NCI-H1436 (cell line): ENCODE data around the gene MAP3K5.
A peak's percentile ranks its signal among the peaks of the same experiment; 100 is the strongest.
"Not testable (repeated sequence)": the region's sequence is repeated elsewhere in the genome, so short reads cannot be mapped to it uniquely, and the experiment has no call there.

ENCODE experiments used
- DNase-seq: peaks from one replicate; lab custom pipeline; 2025; lab: John Stamatoyannopoulos, UW

Gene MAP3K5

GRCh38 chr6:136607932-136608772 lies 184.1 kb downstream of the MAP3K5 start:
- DNase-seq: peak; percentile 50

- no peak for DNase-seq
Measured at GRCh38 chr6:136607204-136607931, 184.9 kb downstream of the MAP3K5 start.

- no peak for DNase-seq
Measured at GRCh38 chr6:136604928-136605510, 187.3 kb downstream of the MAP3K5 start.

- DNase-seq: no peak
Measured at GRCh38 chr6:136604328-136604825, 187.9 kb downstream of the MAP3K5 start.

GRCh38 chr6:136600818-136601217 lies 191.5 kb downstream of the MAP3K5 start:
- DNase-seq: no peak

- DNase-seq: no peak
Measured at GRCh38 chr6:136599329-136600011, 192.8 kb downstream of the MAP3K5 start.

GRCh38 chr6:136598048-136598447 lies 194.2 kb downstream of the MAP3K5 start:
- no peak for DNase-seq

- DNase-seq: no peak
Measured at GRCh38 chr6:136594671-136595070, 197.6 kb downstream of the MAP3K5 start.

- no peak for DNase-seq
Measured at GRCh38 chr6:136593748-136594490, 198.4 kb downstream of the MAP3K5 start.

- no peak for DNase-seq
Measured at GRCh38 chr6:136592930-136593673, 199.2 kb downstream of the MAP3K5 start.

- no peak for DNase-seq
Measured at GRCh38 chr6:136591617-136592016, 200.7 kb downstream of the MAP3K5 start.

- DNase-seq: not testable (repeated sequence)
Measured at GRCh38 chr6:136590846-136591245, 201.4 kb downstream of the MAP3K5 start.

GRCh38 chr6:136587527-136587926 lies 204.8 kb downstream of the MAP3K5 start:
- DNase-seq: no peak

GRCh38 chr6:136586295-136586694 lies 206.0 kb downstream of the MAP3K5 start:
- no peak for DNase-seq

- not testable (repeated sequence) for DNase-seq
Measured at GRCh38 chr6:136585523-136585922, 206.8 kb downstream of the MAP3K5 start.

GRCh38 chr6:136584290-136584689 lies 208.0 kb downstream of the MAP3K5 start:
- DNase-seq: not testable (repeated sequence)

GRCh38 chr6:136582711-136583471 lies 209.4 kb downstream of the MAP3K5 start:
- no peak for DNase-seq

- DNase-seq: no peak
Measured at GRCh38 chr6:136579800-136580199, 212.5 kb downstream of the MAP3K5 start.

- no peak for DNase-seq
Measured at GRCh38 chr6:136576821-136577220, 215.5 kb downstream of the MAP3K5 start.

- DNase-seq: no peak
Measured at GRCh38 chr6:136571496-136571895, 220.8 kb downstream of the MAP3K5 start.
